Effector memory CD8-positive, alpha-beta T cell (primary cell): Measurements from ENCODE around the gene SLCO3A1.

Experiments
- ATAC-seq: fragments of 150-1000 bp; cut with Tn5 transposase; replicated peaks from 2 replicates; pipeline ENCODE4 v1.10.0; 2021; ENCODE audit warnings: mild to moderate bottlenecking, moderate library complexity
- DNase-seq, 3 experiments: peaks; one replicate each; pipeline ENCODE4 v3.0.0; 2021
- H3K27ac Mint-ChIP-seq, 2 donors: one replicate each; pipeline ENCODE4 v1.8.0; 2022; ENCODE audit warnings: mild to moderate bottlenecking in 2 of 2, mixed read lengths in 2 of 2, moderate library complexity in 2 of 2
- H3K27me3 Mint-ChIP-seq, 2 donors: one replicate each; pipeline ENCODE4 v1.8.0; 2022; ENCODE audit warnings: mixed read lengths in 2 of 2
- H3K36me3 Mint-ChIP-seq: one replicate; pipeline ENCODE4 v1.8.0; 2022; ENCODE audit warnings: mild to moderate bottlenecking, moderate library complexity, mixed read lengths; ENCODE audit not compliant: insufficient read depth
- H3K4me1 Mint-ChIP-seq, 2 donors: one replicate each; pipeline ENCODE4 v1.8.0; 2022; ENCODE audit warnings: low read depth in 2 of 2, mixed read lengths in 2 of 2
- H3K4me3 Mint-ChIP-seq, 2 donors: one replicate each; pipeline ENCODE4 v1.8.0; 2022; ENCODE audit warnings: mild to moderate bottlenecking in 2 of 2, mixed read lengths in 2 of 2, moderate library complexity in 2 of 2
- H3K9me3 Mint-ChIP-seq, 2 donors: one replicate each; pipeline ENCODE4 v1.8.0; 2022; ENCODE audit warnings: mixed read lengths in 2 of 2

The SLCO3A1 gene

DNA sequence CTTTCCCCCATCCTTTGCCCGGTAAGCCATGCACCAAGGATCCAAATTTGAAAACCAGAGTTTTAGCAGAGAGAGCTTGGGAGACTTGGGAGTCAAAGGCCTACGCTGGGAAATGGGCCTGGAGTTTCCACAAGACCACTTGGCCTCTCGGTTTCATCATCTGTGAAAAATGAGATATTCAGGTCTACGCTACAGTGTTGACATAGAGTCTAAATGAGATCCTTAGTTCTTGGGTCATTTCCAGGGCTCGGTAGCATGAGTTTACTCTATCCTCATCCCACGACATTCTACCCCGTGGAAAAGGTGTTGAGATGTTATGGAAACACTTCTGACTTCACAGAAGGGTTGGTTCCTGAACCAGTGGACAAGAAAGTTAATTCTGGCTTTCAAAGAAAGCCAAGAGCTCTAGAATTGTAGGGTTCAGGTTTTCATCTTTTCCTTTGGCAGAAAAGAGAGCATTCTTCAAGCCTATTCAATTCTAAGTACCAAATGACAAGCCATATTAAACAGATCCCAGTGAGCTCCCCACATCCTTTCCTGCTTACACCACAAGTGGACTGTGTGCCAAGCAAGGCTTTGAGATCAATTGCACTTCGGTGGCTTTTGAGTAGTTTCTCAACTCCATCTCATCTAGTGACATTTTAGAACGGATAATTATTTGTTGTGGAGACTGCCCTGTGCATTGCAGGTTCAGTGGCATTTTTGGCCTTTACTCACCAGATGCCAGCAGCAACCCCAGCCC is 219.7 kb downstream of the SLCO3A1 start:
- H3K36me3 Mint-ChIP-seq: peaks cover 3% of the 10 kb centered on the region
- no peak for DNase-seq
- no peak for ATAC-seq
- peaks cover 62 to 73% of the 10 kb centered on the region in 2 donors for H3K4me1 Mint-ChIP-seq
- no peaks in the 10 kb centered on the region for H3K9me3 Mint-ChIP-seq
- H3K4me3 Mint-ChIP-seq: no peak overlapping the region
- H3K27ac Mint-ChIP-seq: no peak overlapping the region
- no peaks in the 10 kb centered on the region for H3K27me3 Mint-ChIP-seq

DNA sequence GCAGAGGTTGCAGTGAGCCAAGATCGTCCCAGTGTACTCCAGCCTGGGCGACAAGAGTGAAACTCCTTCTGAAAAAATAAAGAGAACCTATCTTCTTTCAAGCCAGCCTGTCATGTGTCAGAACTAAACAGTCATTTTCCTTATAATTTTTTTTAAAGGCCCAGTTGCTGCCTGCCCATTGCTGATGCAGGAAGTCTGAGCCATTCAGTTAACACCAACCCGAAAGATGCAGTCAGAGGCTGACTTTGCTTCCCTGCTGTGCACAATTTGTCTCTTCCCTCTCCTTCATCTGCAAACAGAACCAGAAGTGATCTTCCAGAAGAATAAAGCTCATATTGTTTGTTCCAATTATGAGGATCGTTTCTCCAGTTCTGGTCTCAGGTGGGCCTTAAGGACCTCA is 220.6 kb downstream of the SLCO3A1 start:
- Mint-ChIP-seq H3K27ac (peak overlapping the region in 1 of 2 donors; percentile 67), H3K27me3 (no peaks in the 10 kb centered on the region), H3K4me3 (no peak overlapping the region), H3K36me3 (peaks cover 5% of the 10 kb centered on the region), H3K4me1 (peaks cover 58 to 66% of the 10 kb centered on the region in 2 donors), H3K9me3 (no peaks in the 10 kb centered on the region)
- no peak for ATAC-seq
- DNase-seq: no peak

DNA sequence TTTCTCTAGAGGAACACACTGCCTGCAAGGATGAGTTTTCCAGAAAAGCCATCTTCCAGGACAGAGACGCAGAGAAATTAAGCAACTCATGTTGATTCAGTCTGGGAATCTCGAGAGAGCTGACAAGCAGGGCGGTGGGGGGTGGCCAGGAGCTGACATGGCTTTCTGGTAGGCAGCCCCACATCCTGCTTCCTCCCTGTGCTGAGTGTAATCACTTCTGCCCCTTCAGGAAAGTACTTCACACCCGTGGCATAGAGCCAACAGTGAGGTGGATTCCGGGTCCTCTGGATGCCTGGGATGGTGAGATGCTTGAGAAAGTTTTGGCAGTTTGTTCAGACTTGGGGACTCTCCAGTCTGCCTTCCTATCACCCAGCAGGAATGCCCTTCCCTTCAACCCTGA is 221.1 kb downstream of the SLCO3A1 start:
- Mint-ChIP-seq H3K36me3 (peaks cover 4% of the 10 kb centered on the region), H3K27me3 (no peaks in the 10 kb centered on the region), H3K4me1 (peaks cover 59 to 68% of the 10 kb centered on the region in 2 donors), H3K4me3 (peak overlapping the region in 1 of 2 donors; percentile 22), H3K9me3 (no peaks in the 10 kb centered on the region), H3K27ac (peak overlapping the region; percentile 44 to 67)
- DNase-seq (no peak), ATAC-seq (no peak)

DNA sequence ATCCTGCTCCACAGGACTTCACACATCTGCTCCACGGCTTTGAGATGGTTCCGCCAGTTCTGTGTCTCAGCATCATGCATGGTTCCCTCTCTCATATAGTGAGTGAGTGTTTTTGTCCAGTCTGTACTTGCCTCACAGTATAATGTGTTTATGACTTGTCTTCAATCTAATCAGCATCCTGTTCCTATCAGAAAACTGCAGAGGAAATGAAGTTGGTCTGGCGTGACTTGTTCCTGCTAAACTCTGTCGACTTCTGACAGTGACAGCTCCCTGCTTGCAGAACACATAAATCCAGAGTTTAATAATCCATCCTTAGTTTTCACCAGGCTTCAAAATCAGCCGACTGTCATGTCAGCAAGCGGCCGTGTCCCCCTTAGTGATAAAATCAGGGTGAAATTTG is 222.3 kb downstream of the SLCO3A1 start:
- H3K27ac Mint-ChIP-seq: peak overlapping the region in 1 of 2 donors; percentile 44
- DNase-seq (no peak), ATAC-seq (no peak)
- peak overlapping the region; percentile 7 to 22 for H3K4me3 Mint-ChIP-seq
- no peaks in the 10 kb centered on the region for H3K9me3 Mint-ChIP-seq
- peaks cover 5% of the 10 kb centered on the region for H3K36me3 Mint-ChIP-seq
- H3K27me3 Mint-ChIP-seq: no peaks in the 10 kb centered on the region
- peaks cover 58 to 61% of the 10 kb centered on the region in 2 donors for H3K4me1 Mint-ChIP-seq

DNA sequence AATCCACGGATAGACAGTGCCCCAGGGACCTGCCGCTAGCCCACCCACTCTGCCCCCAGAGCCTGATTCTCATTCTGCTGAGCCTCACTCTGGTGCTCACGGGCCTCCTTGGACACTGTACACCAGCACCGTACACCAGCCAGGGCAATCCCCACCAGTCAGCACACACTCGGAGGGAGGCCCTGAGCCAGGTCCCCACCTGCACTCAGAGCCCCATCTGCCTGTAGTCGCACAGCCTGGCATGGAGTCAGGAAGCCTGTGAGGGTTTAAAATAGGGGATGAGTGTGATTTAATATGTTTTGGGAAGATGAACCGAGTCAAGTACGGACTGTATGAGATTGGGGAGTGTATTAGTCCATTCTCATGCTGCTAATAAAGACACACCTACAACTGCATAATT is 223.0 kb downstream of the SLCO3A1 start:
- Mint-ChIP-seq H3K4me3 (no peak overlapping the region), H3K9me3 (no peaks in the 10 kb centered on the region), H3K4me1 (peaks cover 54 to 59% of the 10 kb centered on the region in 2 donors), H3K27ac (peak overlapping the region in 1 of 2 donors; percentile 44), H3K27me3 (no peaks in the 10 kb centered on the region), H3K36me3 (peaks cover 5% of the 10 kb centered on the region)
- ATAC-seq (no peak), DNase-seq (no peak)

DNA sequence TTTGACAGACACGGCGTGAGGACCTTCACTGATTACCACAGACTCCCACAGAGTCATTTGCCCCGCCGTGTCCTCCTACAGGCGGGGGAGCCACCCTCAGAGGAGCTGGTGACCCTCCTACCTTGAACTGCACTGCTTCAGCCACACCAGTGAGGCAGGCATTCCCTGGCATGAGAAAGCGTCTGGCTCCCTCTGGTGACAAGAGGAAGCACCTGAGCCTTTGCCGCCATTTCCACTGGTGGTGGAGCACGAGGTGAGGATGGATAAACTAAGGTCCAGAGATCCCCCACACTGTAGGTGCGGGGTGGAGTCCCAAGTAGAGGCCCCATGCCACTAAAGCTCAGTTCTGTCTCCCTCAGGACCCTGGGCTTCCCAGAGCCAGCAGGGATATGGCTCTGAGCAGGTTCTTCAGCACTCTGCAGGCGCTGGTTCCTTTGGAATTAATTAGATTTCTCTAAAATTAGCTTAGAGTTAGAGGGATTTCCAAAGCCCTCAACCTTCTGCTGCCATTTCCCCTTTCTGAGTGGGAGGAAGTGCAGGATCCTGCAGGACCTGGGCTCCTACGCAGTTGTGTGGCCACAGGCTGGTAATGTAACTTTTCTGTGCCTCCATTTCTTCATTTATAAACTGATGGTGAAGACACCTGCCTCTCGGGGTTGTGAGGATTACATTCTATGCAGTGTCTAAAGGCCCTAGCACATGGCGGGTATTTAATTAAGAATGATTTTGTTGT is 224.0 kb downstream of the SLCO3A1 start:
- ATAC-seq (peak; percentile 58), DNase-seq (peak; percentile 31 to 52 (median 38))
- Mint-ChIP-seq H3K4me1 (peaks cover 48 to 51% of the 10 kb centered on the region in 2 donors), H3K27ac (peak overlapping the region in 1 of 2 donors; percentile 71), H3K27me3 (no peaks in the 10 kb centered on the region), H3K4me3 (no peak overlapping the region), H3K36me3 (peaks cover 5% of the 10 kb centered on the region), H3K9me3 (no peaks in the 10 kb centered on the region)

DNA sequence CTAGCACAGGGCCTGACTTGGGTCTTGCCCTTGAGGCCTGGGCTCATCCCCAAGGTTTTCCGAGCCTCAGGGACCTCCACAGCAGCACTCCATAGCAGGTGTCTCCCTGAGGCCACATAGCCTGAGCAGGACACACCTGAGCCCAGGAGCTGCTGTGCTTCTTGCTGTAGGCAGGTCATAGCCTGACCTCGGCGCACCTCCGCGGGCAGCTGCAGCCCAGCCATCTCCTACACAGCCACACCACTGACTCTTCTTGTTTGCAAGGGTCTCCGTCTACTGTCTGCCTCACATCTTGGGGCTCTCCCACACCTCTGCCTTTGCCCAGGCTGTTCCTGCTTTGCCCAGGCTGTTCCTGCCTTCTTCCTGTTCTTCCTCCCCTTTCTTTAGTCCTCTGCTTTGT is 224.8 kb downstream of the SLCO3A1 start:
- no peak for ATAC-seq
- Mint-ChIP-seq H3K36me3 (peaks cover 5% of the 10 kb centered on the region), H3K27me3 (no peaks in the 10 kb centered on the region), H3K4me1 (peaks cover 44% of the 10 kb centered on the region in 2 donors), H3K4me3 (no peak overlapping the region), H3K27ac (peak overlapping the region; percentile 1 to 36), H3K9me3 (no peaks in the 10 kb centered on the region)
- no peak for DNase-seq

DNA sequence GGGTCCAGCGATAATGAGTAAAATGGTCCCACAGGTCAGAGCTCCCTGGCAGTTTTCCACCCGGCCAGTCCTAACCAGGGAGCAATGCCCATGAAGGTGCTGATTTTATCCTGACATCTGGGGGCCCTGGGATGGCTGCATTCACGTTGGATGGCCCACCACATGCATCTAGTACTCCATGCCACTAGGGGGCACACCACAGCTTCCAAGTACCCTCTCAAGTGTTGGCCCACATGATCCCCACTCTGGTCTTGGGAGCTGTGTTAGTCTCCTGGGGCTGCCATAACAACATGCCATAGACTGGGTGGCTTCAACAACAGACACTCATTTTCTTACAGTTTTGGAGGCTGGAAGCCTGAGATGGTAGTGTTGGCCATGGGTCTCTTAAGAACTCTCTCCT is 225.5 kb downstream of the SLCO3A1 start:
- Mint-ChIP-seq H3K36me3 (peaks cover 5% of the 10 kb centered on the region), H3K4me3 (no peak overlapping the region), H3K27ac (peak overlapping the region in 1 of 2 donors; percentile 41), H3K27me3 (no peaks in the 10 kb centered on the region), H3K9me3 (no peaks in the 10 kb centered on the region), H3K4me1 (peaks cover 40% of the 10 kb centered on the region in 2 donors)
- ATAC-seq: no peak
- no peak for DNase-seq

DNA sequence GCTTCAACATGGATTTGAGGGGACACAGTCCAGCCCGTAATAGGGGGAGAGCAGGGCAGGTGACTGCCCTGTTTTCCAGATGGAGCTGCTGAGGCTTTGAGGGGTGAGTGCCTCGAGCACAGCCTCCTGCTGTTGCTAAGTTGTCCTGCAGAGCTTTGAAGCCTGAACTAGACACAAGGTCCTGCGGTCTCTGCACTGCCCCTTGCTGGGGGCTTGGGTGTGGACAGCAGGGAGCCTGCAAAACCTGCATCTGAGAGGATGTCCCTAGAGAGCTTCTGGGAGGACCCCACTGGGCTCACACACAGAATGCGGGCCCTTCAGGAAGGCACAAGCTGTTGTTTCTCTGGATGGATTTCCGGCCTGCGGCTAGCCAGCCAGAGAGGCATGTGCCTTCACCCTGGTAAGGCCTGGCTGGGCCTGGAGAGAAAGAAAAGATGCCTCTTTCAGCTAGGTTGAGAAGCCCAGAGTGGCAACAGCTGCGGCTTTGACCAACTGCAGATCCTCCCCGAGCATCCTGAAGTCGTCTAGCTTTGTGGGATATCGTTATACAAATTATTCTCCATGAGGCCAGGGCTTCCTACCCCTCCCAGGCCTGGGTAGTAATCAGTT is 226.2 kb downstream of the SLCO3A1 start:
- H3K36me3 Mint-ChIP-seq: peaks cover 5% of the 10 kb centered on the region
- no peak overlapping the region for H3K4me3 Mint-ChIP-seq
- no peaks in the 10 kb centered on the region for H3K9me3 Mint-ChIP-seq
- peak overlapping the region in 1 of 2 donors; percentile 41 for H3K27ac Mint-ChIP-seq
- no peaks in the 10 kb centered on the region for H3K27me3 Mint-ChIP-seq
- H3K4me1 Mint-ChIP-seq: peaks cover 34 to 36% of the 10 kb centered on the region in 2 donors
- ATAC-seq (no peak), DNase-seq (no peak)

DNA sequence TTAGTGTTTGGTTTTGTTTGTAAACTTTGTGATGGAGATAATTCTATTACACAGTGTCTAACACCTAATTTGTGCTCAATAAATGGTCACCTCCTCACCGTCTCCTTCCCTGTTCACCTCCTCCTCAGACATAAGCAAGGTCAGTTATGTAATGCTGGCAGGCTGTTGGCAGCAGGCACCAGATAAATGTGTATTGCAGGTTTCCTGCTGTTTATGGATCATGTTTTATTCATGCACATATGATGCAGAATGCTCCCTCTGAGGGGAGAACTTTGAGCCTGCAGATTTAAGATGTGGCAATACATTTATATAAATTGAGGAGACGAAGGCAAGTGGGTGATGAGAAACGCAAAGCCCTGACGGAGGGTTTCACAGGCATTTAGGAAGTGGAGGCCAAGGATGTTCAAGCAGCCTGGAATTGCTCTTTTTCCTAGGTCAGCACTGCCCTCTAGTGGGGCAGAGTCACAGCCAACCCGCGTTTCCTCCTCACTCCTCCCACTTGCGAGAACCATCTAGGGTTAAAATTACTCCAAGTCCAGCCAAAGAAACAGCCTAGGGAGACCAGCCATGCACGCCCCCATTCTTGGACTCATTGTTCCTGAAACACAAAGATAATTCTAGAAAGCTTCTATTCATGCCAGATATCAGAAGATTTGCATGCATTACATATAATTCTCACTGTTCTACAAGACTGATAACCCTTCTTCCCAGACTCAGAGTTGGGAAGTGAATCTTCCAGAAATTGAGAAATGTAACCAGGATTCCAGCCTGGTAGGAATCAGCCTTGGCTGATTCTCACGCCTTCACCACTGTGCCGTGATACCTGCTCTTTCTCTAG is 228.7 kb downstream of the SLCO3A1 start:
- DNase-seq: peak; percentile 11 to 36 (median 24)
- peak; percentile 51 for ATAC-seq

DNA sequence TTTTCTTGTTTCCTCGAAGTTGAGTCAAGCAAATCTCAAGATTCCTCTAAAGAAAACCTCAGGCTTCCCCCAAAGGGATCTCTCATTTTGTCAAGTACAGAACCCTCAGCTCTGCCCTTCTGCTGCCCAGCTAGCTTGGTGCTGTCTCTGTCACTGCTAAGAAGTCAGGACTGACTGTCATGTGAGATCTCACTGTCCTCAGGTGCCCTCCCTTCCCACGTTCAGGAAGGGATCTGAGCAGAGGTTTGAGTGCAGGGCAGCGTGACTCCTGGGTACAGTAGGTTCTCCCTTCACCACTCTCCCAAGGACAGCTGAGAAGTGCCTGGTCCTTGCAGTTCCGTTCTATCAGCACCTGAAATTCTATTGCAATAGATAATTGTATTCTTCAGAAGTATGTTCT is 229.7 kb downstream of the SLCO3A1 start:
- ATAC-seq (no peak), DNase-seq (no peak)
- peaks cover 16 to 19% of the 10 kb centered on the region in 2 donors for H3K4me1 Mint-ChIP-seq
- no peak overlapping the region for H3K27ac Mint-ChIP-seq
- H3K4me3 Mint-ChIP-seq: no peak overlapping the region
- H3K9me3 Mint-ChIP-seq: no peaks in the 10 kb centered on the region
- no peaks in the 10 kb centered on the region for H3K27me3 Mint-ChIP-seq
- peaks cover 5% of the 10 kb centered on the region for H3K36me3 Mint-ChIP-seq

More for the DNA sequence above, 228.7 kb downstream of the SLCO3A1 start:
- no peaks in the 10 kb centered on the region for H3K9me3 Mint-ChIP-seq
- no peak overlapping the region for H3K4me3 Mint-ChIP-seq
- peaks cover 5% of the 10 kb centered on the region for H3K36me3 Mint-ChIP-seq
- no peaks in the 10 kb centered on the region for H3K27me3 Mint-ChIP-seq
- peaks cover 13 to 20% of the 10 kb centered on the region in 2 donors for H3K4me1 Mint-ChIP-seq
- H3K27ac Mint-ChIP-seq: no peak overlapping the region

DNA sequence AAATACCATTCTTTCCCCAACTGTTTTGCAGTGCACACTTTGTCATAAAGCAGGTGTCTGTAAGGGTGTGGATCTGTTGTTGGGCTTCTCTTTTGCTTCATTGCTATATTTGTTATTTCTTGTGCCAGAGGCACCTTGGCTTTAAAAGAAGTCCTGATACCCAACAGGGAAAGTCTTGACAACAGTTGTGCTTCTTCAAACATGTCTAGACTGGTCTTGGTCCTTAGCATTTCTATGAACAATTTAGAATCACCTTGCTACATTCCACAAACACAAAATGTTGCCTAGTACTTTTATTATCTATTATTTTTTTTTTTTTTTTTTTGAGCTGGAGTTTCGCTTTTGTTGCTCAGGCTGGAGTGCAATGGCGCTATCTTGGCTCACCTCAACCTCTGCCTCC is 233.7 kb downstream of the SLCO3A1 start:
- H3K4me1 Mint-ChIP-seq: peaks cover 14 to 17% of the 10 kb centered on the region in 2 donors
- no peak for ATAC-seq
- DNase-seq: no peak
- H3K9me3 Mint-ChIP-seq: no peaks in the 10 kb centered on the region
- no peaks in the 10 kb centered on the region for H3K27me3 Mint-ChIP-seq
- H3K36me3 Mint-ChIP-seq: no peaks in the 10 kb centered on the region
- peak overlapping the region in 1 of 2 donors; percentile 6 for H3K27ac Mint-ChIP-seq
- H3K4me3 Mint-ChIP-seq: no peak overlapping the region
